Stimulated activated CD4-positive, alpha-beta T cell treated with anti-CD3 and anti-CD28 coated beads, Interleukin-12 subunit alpha, Interleukin-12 subunit beta, amount 100 ng/mL, for 24 hours (primary cell): ENCODE data around the gene ILRUN.
"Not testable (repeated sequence)": the region's sequence is repeated elsewhere in the genome, so short reads cannot be mapped to it uniquely, and the experiment has no call there.

ENCODE experiments used
- DNase-seq, 2 experiments: peaks; one replicate each; pipeline ENCODE4 v3.0.0-alpha.2; 2020; ENCODE audit warnings: low read depth in 2 of 2

Gene ILRUN

GRCh38 chr6:34696739-34697543, at the start of gene ILRUN:
Gene ILRUN (minus strand): TSS chr6:34696767. CDS start chr6:34696603, 164 bp downstream.
- peak; percentile 93 to 96 for DNase-seq

GRCh38 chr6:34745277-34746103, 48.9 kb upstream of the ILRUN start:
- no peak for DNase-seq

DNA sequence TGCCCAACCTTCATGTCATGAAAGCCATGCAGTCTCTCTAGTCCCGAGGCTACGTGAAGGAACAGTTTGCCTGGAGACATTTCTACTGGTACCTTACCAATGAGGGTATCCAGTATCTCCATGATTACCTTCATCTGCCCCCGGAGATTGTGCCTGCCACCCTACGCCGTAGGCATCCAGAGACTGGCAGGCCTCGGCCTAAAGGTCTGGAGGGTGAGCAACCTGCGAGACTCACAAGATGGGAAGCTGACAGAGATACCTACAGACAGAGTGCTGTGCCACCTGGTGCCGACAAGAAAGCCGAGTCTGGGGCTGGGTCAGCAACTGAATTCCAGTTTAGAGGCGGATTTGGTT, 47.7 kb upstream of the ILRUN start:
- not testable (repeated sequence) for DNase-seq

GRCh38 chr6:34743625-34744293, 47.2 kb upstream of the ILRUN start:
- DNase-seq: no peak

DNA sequence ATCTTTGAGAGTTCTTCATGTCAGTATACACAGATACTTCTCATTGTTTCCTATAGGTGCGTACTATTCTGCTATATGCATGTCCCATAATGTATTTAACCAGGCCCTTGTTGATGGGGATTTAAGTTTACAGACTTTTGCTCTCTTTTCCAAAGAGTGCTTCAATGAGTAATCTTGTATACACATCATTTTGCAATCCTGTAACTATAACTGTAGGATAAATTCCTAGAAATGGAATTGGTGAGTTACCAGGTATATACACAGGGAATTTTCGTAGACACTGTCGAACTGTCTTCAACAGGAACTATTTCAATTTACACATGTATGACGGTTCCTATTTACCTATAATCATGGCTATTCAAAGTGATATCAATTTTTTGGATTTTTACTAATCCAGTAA, 45.5 kb upstream of the ILRUN start:
- DNase-seq: no peak

DNA sequence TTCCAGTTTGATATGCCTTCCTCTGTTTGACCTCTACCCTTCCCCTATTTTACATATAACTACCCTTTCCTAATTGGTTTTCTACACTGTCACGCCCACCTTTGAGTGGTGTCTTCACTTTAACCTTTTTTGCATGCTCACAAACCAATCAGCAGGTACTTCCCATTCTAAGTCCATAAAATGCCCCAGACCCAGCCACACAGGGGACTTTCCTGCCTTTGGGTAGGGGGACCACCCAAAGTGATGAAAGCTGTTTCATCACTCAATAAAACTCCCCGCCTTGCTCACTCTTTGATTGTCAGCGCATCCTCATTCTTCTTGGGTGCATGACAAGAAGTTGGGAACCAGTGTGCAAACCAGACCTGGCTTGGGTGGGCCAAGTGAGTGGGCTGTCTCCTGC, 40.3 kb upstream of the ILRUN start:
- DNase-seq: no peak

- no peak for DNase-seq
Observed at GRCh38 chr6:34731393-34732060, 35.0 kb upstream of the ILRUN start.

GRCh38 chr6:34729631-34730470, 33.3 kb upstream of the ILRUN start:
- DNase-seq: no peak

DNA sequence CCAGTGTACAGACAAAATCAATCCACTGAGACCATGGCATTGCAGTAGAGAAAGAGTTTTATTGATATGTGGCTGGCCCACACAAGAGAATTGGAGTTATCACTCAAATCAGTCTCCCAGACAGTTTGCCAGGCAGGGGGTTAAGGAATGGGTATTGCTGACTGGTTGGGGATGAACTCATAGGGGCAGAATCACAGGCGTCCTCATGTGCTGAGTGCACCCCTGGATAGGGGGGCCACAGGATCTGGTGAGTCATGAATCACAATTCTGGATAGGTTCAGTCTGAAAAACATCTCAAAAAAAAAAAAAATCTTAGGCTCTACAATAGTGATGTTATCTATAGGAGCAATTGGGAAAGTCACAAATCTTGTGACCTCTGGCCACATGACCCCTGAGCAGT, 29.5 kb upstream of the ILRUN start:
- no peak for DNase-seq

GRCh38 chr6:34723203-34723602, 26.6 kb upstream of the ILRUN start:
- no peak for DNase-seq

DNA sequence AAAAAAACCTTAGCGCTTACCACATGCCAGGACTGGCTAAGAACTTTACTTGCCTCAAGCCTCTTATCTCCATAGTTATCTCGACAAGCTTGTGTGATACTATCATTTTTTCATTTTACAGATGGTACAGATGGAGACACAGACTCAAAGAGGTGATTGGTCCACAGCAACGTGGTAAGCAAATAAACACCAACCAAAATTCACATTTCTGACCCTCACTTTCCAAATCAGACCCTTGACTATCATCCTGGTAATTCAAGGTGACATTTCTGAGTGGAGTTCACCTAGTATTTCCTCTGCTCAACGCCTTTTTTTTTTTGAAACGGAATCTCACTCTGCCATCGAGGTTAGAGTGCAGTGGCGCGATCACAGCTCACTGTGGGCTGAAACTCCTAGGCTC, 25.9 kb upstream of the ILRUN start:
- no peak for DNase-seq

GRCh38 chr6:34720160-34720559, 23.6 kb upstream of the ILRUN start:
- not testable (repeated sequence) for DNase-seq

GRCh38 chr6:34719646-34720045, 23.1 kb upstream of the ILRUN start:
- DNase-seq: not testable (repeated sequence)

- no peak for DNase-seq
Observed at GRCh38 chr6:34718976-34719375, 22.4 kb upstream of the ILRUN start.

DNA sequence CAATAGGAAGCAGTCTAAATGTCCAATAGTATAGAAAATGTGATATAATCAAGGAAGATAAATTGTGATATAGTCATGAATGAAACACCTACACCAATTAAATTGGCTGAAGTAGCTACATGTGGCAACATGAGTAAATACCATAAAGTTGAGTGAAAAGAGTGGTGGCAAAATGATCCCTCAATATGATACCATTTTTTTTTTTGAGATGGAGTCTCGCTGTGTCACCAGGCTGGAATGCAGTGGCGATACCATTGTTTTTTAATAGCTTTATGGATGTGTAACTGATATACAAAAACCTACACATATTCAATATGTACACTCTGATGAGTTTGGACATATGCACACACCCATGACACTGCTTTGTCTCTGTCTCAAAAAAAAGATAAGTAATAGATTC, 20.9 kb upstream of the ILRUN start:
- no peak for DNase-seq

DNA sequence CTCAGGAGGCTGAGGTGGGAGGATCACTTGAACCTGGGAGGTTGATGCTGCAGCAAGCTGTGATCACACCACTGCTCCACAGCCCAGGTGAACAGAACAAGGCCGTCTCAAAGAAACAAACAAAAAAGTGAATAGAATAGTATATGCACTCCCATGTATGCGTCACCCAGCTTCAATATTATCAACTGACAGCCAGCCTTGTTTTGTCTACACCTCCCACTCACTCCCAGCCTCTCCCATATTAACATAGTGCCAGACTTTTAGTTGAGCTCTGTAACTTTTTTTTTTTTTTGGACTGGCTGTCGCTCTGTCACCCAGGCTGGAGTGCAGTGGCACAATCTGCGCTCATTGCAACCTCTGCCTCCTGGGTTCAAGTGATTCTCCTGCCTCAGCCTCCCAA, 18.1 kb upstream of the ILRUN start:
- no peak for DNase-seq

- not testable (repeated sequence) for DNase-seq
Observed at GRCh38 chr6:34712881-34713280, 16.3 kb upstream of the ILRUN start.

DNA sequence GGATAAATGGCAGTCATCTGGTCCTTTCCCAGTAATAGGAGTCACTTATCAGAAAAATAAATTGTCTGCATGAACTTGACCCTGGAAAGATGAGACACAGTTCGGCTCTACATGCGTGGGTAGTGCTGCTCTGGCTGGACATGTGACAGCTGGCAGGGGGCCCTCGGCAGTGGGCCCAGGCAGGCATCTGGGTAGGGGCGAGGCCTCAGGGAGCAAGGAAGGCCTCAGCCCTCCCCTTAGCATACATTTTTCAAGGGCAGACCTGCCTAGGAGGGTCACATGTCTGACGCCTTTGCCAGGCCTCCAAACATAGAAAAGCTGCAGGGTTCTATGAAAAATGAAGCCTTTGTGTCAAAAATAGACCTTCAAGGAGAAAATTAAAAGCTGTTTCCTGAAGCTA, 12.8 kb upstream of the ILRUN start:
- DNase-seq: no peak

- DNase-seq: no peak
Observed at GRCh38 chr6:34705241-34705640, 8.7 kb upstream of the ILRUN start.

DNA sequence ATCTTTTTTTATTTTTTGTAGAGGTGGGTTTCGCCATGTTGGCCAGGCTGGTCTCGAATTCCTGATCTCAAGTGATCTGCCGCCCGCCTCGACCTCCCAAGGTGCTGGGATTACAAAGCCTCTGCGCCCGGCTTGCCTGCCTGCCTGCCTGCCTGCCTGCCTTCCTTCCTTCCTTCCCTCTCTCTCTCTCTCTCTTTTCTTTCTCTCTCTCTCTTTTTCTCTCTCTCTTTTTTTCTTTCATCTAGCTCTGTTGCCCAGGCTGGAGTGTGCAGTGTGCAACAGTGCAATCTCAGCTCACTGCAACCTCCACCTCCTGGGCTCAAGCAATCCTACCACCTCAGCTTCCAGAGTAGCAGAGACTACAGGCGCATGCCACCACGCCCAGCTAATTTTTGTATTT, 4.6 kb upstream of the ILRUN start:
- DNase-seq: no peak

DNA sequence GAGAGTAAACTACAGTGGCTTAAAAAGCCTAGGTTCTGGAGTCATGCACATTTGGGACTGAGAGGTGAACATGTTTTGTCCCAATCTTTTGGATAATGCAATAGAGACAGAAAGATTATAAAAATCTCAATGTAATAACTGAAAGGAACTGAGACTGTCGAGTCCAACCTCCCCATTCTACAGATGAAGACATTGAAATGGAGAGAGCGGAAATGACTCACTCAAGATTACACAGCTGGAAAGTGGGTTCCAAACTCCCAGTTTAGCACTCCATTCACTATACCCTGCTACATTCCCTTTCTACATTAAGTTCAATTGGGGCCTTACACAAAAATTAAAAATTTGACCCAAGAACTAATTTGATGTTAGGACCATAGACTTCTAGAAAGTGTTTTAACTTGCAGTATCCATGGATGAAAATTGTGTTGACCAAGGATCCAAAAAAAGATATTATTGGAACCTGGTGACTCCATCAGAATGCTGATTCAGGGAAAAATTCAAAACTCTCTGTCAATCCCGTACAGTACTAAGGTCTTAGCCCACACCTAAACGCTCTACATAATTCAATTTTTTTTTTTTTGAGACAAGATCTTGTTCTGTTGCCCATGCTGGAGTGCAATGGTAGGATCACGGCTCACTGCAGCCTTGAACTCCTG, 1.5 kb upstream of the ILRUN start:
- no peak for DNase-seq
